Hepatocyte (in vitro differentiated cells): ENCODE results near the gene AMIGO2. TPM values are rescaled to one million over a fixed set of nuclear protein-coding genes. Genes with fewer than 3 reads are reported as not detected.
A peak's percentile ranks its signal among the peaks of the same experiment; 100 is the strongest.

Experiments
- DNase-seq: peaks from one replicate; pipeline ENCODE4 v3.0.0-alpha.2; 2016; ENCODE audit warnings: low spot score
- H2AFZ ChIP-seq: fragments of 200-600 bp; sonication (generic); 2 replicates; pipeline ENCODE4 v1.6.0; 2016; ENCODE audit warnings: antibody characterized with exemption, mild to moderate bottlenecking
- H3K27ac ChIP-seq: fragments of 200-600 bp; sonication (generic); 2 replicates; pipeline ENCODE4 v1.5.1; 2016; ENCODE audit warnings: mild to moderate bottlenecking
- H3K27me3 ChIP-seq: fragments of 200-600 bp; sonication (generic); 2 replicates; pipeline ENCODE4 v1.6.1; 2016
- H3K36me3 ChIP-seq: fragments of 200-600 bp; sonication (generic); replicated peaks from 2 replicates; pipeline ENCODE4 v1.5.1; 2016; ENCODE audit warnings: low read depth; ENCODE audit not compliant: insufficient read depth
- H3K4me1 ChIP-seq: fragments of 200-600 bp; sonication (generic); 2 replicates; pipeline ENCODE4 v1.5.1; 2016; ENCODE audit warnings: mild to moderate bottlenecking, moderate library complexity; ENCODE audit not compliant: insufficient read depth
- H3K4me2 ChIP-seq: fragments of 200-600 bp; sonication (generic); 2 replicates; pipeline ENCODE4 v1.6.0; 2016
- H3K4me3 ChIP-seq: fragments of 200-600 bp; sonication (generic); 2 replicates; pipeline ENCODE4 v1.5.1; 2016; ENCODE audit warnings: mild to moderate bottlenecking
- H3K79me2 ChIP-seq: fragments of 200-600 bp; sonication (generic); 2 replicates; pipeline ENCODE4 v1.6.0; 2017; ENCODE audit warnings: mild to moderate bottlenecking
- H3K9me2 ChIP-seq: fragments of 200-600 bp; sonication (generic); replicated peaks from 2 replicates; pipeline ENCODE4 v1.6.0; 2017; ENCODE audit warnings: mild to moderate bottlenecking; ENCODE audit not compliant: insufficient read depth
- H3K9me3 ChIP-seq: fragments of 200-600 bp; sonication (generic); 2 replicates; pipeline ENCODE4 v1.5.1; 2016; ENCODE audit warnings: low read depth, mild to moderate bottlenecking
- H4K20me1 ChIP-seq: fragments of 200-600 bp; sonication (generic); 2 replicates; pipeline ENCODE4 v1.6.0; 2016; ENCODE audit warnings: mild to moderate bottlenecking; ENCODE audit not compliant: insufficient read depth, poor library complexity, severe bottlenecking
- EZH2 ChIP-seq: fragments of 200-600 bp; sonication (generic); IDR thresholded peaks from 2 replicates; pipeline ENCODE4 v1.6.1; 2016; ENCODE audit warnings: antibody characterized with exemption, mild to moderate bottlenecking, borderline replicate concordance
- EZH2phosphoT487 ChIP-seq: fragments of 200-600 bp; sonication (generic); IDR thresholded peaks from one replicate; pipeline ENCODE4 v1.6.1; 2018; ENCODE audit warnings: antibody characterized with exemption, mild to moderate bottlenecking, low read depth, moderate library complexity; ENCODE audit not compliant: unreplicated experiment, severe bottlenecking
- WGBS: methylation state at CpG from one replicate; pipeline ENCODE4 v1.1.6; 2016; ENCODE audit warnings: low lambda C conversion rate; ENCODE audit errors: missing lambda C conversion rate; 5-methylcytosine and 5-hydroxymethylcytosine counted together
- polyA plus RNA-seq: library from polyadenylated mRNA; unstranded; fragments of >200 nt; fragmentation: Nextera tagmentation; extraction: Ambion mirVana; gene quantifications from 2 replicates; pipeline ENCODE4 v1.2.1, GENCODE V29; 2016
- total RNA-seq: library from RNA; depleted of rRNA; stranded (reverse); fragments of >200 nt; gene quantifications from 2 replicates; pipeline ENCODE4 v1.2.3, GENCODE V29; 2014
- TF ChIP-seq, protein P1 (sequence below): fragments of 200-600 bp; sonication (generic); IDR thresholded peaks from 2 replicates; pipeline ENCODE4 v1.5.1; 2016; ENCODE audit warnings: antibody characterized with exemption, mild to moderate bottlenecking; ENCODE audit not compliant: poor library complexity

Gene AMIGO2
- total and polyA plus RNA-seq, 2 experiments from 2014 or later: 57.8 to 65.6 TPM

DNA sequence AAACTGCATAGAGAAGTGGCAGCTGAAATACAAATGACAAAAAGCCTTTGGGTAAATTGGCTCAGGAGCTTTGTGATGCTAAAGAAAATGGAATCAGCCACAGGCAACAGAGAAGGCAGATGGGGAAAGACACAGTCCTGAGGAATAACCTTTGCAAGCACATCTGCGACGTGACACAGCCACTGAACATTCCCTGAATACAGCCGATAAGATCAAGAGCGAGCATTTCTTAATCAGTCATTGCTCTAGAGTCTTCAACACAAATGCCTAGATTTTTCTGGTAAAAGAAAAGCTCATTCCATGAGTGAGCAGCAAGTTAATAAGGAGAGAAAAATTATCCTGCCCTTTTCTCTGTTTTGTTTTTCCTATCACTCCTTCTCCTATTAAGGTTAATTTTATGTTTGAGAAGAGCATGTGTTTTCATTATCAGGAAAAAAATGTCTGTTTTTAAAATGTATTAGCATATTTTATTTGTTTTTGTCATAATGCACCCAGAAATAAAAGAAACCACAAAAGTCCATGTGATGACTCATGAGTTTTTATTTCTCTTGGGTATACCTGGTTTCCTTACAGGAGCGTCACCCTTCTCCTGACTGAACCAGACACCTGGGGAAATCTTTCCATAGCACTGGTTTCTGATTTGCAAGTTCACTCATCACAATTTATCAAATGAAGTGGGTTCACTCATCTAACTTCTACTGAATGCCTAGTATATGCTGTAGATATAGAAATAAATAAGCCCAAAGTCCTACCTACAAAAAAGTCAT, 45.8 kb downstream of the AMIGO2 start:
- H3K4me1 ChIP-seq: peaks cover 34% of the 10 kb centered on the region
- TF ChIP-seq EZH2phosphoT487 (no peak), EZH2 (no peak)
- TF ChIP-seq, protein P1, sequence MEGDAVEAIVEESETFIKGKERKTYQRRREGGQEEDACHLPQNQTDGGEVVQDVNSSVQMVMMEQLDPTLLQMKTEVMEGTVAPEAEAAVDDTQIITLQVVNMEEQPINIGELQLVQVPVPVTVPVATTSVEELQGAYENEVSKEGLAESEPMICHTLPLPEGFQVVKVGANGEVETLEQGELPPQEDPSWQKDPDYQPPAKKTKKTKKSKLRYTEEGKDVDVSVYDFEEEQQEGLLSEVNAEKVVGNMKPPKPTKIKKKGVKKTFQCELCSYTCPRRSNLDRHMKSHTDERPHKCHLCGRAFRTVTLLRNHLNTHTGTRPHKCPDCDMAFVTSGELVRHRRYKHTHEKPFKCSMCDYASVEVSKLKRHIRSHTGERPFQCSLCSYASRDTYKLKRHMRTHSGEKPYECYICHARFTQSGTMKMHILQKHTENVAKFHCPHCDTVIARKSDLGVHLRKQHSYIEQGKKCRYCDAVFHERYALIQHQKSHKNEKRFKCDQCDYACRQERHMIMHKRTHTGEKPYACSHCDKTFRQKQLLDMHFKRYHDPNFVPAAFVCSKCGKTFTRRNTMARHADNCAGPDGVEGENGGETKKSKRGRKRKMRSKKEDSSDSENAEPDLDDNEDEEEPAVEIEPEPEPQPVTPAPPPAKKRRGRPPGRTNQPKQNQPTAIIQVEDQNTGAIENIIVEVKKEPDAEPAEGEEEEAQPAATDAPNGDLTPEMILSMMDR: no peak
- H3K9me2 ChIP-seq: no peaks in the 10 kb centered on the region
- no peaks in the 10 kb centered on the region for H3K9me3 ChIP-seq
- no peaks in the 10 kb centered on the region for H3K27me3 ChIP-seq
- peak overlapping the region; percentile 5 for H2AFZ ChIP-seq
- H3K4me2 ChIP-seq: peak overlapping the region; percentile 29
- peak; percentile 16 for DNase-seq
- no peaks in the 10 kb centered on the region for H3K36me3 ChIP-seq
- no peak overlapping the region for H3K4me3 ChIP-seq
- H3K79me2 ChIP-seq: no peaks in the 10 kb centered on the region
- WGBS: 59% methylated on average over 5 of the region's 5 CpGs
- peak overlapping the region; percentile 40 for H3K27ac ChIP-seq
- H4K20me1 ChIP-seq: no peaks in the 10 kb centered on the region

DNA sequence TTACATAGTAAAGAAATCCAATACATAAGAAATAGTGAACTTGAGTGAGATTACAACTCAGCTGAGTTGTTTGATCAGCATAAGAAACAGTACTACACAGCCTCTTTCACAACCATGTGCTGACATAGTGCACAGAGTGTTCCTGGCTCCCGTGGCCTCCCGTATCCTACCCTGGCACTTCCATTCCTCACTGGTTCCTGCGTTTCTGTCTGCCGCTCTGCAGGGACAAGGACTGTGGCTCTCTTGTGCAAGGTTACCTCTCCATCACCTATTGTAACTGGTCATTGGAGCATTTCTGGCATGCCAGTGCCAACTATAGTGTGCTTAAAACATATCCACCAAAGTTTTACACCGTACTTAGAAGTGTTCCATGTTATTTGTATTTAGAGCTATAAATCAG, 46.7 kb downstream of the AMIGO2 start:
- no peaks in the 10 kb centered on the region for H3K9me3 ChIP-seq
- peak overlapping the region; percentile 29 for H3K4me2 ChIP-seq
- no peak overlapping the region for H3K4me3 ChIP-seq
- H4K20me1 ChIP-seq: no peaks in the 10 kb centered on the region
- H3K27me3 ChIP-seq: no peaks in the 10 kb centered on the region
- H3K27ac ChIP-seq: peak overlapping the region; percentile 40
- no peaks in the 10 kb centered on the region for H3K36me3 ChIP-seq
- TF ChIP-seq EZH2 (no peak), EZH2phosphoT487 (no peak)
- TF ChIP-seq, protein P1: no peak
- DNase-seq: peak; percentile 37
- H3K79me2 ChIP-seq: no peaks in the 10 kb centered on the region
- 52% methylated on average over 5 of the region's 5 CpGs for WGBS
- peaks cover 34% of the 10 kb centered on the region for H3K4me1 ChIP-seq
- no peak overlapping the region for H2AFZ ChIP-seq
- H3K9me2 ChIP-seq: no peaks in the 10 kb centered on the region

DNA sequence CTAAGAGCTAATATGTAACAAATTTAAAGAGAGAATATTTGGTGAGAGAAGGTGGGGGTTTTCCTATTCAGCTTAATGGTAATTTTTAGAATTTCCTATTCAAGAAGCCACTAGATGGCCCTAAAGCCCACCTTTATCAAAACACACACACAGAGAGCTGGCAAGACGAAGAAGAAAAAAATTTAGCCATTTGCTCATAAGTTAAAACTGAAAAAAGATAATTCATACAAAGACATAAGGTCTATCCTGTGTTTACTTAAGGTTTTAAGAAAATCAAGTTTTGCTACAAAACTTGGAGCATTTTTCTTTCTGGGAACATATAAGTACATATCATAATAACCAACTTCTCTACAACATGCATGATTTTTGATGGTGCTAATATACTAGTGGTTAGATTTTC, 47.1 kb downstream of the AMIGO2 start:
- Histone ChIP-seq H3K4me2 (peak overlapping the region; percentile 29), H3K27ac (peak overlapping the region; percentile 40)
- WGBS: 10% methylated on average over 1 of the region's 1 CpG

More for the DNA sequence above, 47.1 kb downstream of the AMIGO2 start:
- no peaks in the 10 kb centered on the region for H3K79me2 ChIP-seq
- H3K36me3 ChIP-seq: no peaks in the 10 kb centered on the region
- H4K20me1 ChIP-seq: no peaks in the 10 kb centered on the region
- no peak for TF ChIP-seq EZH2phosphoT487
- TF ChIP-seq, protein P1: peak; percentile 73
- H3K4me3 ChIP-seq: no peak overlapping the region
- H3K9me2 ChIP-seq: no peaks in the 10 kb centered on the region
- no peaks in the 10 kb centered on the region for H3K9me3 ChIP-seq
- H2AFZ ChIP-seq: no peak overlapping the region
- peaks cover 30% of the 10 kb centered on the region for H3K4me1 ChIP-seq
- DNase-seq: peak; percentile 72
- H3K27me3 ChIP-seq: no peaks in the 10 kb centered on the region
